Measurements from ENCODE around the gene EXOSC3.

EXOSC3 gene

DNA sequence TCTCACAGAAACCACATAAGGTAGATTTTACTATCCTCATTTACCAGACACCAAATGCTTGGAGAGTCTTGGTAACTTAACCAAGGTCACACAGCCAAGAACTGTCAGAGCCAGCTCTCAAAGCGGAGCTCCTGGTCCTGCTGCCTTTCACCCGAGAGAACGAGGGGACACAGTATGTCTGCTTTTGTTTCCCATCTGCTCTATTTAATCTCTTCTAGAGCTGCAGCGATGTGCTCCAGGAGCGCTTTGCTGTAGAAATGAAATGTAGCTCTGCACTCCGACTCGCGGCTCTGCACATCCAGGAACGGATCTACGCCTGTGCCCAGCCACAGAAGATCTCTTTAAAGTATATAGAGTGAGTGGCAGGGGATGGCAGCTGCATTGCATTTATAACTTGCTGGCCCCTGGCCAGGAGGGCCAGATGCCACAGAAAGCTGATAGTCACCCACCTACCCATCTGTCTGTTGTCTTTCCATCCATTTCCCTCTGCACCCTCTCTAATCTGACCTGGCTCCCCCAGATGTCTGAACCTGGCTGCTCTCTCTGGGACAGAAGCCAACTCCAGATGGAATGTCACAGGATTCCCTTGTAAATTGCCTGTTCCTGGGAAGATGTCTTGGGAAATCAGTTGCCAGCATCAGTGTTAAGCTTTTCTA, 52.6 kb downstream of the EXOSC3 start:
- no peak for DNase-seq

DNA sequence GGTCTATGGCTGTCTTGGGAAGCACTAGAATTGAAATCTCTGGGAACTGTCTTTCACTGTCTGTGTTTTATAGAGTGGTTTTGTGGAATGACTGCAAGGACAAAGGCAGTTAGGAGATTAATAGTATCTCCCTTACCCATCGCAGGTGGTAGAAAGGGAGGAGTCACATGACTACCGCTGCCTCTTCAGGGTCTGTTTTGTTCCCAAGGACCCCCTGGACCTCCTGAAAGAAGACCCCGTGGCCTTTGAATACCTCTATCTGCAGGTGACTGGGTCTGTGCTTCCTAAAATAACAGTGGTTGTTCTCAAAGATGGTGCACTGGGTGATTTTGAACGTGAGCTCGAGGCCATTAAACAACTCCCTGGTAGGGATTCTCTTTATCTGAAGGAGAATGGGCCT, 54.0 kb downstream of the EXOSC3 start:
- DNase-seq = no peak

DNA sequence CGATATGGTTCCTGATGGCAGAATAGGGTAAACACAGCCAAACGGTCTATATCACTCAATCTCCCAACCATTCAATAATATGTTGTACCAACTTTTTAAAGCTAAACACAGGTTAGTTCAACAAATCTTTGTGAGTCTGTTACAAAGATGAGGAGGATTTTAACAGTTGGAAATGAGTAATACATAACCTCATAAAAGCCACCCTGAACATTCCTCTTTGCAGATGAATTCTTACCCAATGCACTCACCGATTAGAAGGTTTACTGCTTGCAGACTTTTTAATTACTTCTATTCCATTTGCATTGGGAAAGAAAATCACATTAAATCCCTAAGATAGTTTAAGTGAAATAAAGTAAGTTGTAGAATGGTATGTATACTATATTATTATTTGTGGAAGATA, 54.6 kb downstream of the EXOSC3 start:
- DNase-seq = no peak
